Measurements from ENCODE around the gene TIMP2. TPM values are rescaled to one million over a fixed set of nuclear protein-coding genes. Genes with fewer than 3 reads are reported as not detected.

Gene TIMP2
- total and polyA plus RNA-seq, 2 of the 4 experiments (the other 2 are of a cell fraction), result 43.9 to 416 TPM

- H2AK9ac ChIP-seq (replicated peaks; ENCODE audit: low read depth, low read length, poor library complexity), result peak overlapping the region; percentile 95
- peaks cover 48% of the 10 kb centered on the region for H4K20me1 ChIP-seq (ENCODE audit: insufficient read depth, low read length)
- 0 out of 2 replicates have a peak overlapping the region, but pooled peaks have one; percentile 19 for H4K91ac ChIP-seq (ENCODE audit: insufficient read depth, low read depth, low read length)
- peaks cover 28% of the 10 kb centered on the region for H3K4me1 ChIP-seq (ENCODE audit: control insufficient read depth, insufficient read depth, low read length)
- peaks cover 16% of the 10 kb centered on the region for H3K9me1 ChIP-seq (ENCODE audit: insufficient read depth, low read length)
- H3K56ac ChIP-seq (ENCODE audit: extremely low read depth, insufficient read depth, low read length), result peak overlapping the region; percentile 70; the same call in 1 of the 2 replicates
- peak overlapping the region; percentile 91 for H3K4me2 ChIP-seq (ENCODE audit: low read depth, low read length)
- intact Hi-C loops (cut with micrococcal nuclease) (loop anchor here (1.0 to 2.0 kb wide), 4 partner anchors 9 to 60 kb away; no protein-coding TSS in a partner anchor), dilution Hi-C loops (cut with HindIII; ENCODE audit: low sequenced_read_pairs, unreplicated experiment) (no loop called here), in situ Hi-C loops (cut with MboI; ENCODE audit: low sequenced_read_pairs) (no loop called here)
- no peak overlapping the region for H2AFZ ChIP-seq (replicated peaks; ENCODE audit: low read length, poor library complexity)
- ATAC-seq (ENCODE audit: low read depth) (peak; percentile 5; the same call in 1 of the 2 replicates), DNase-seq (no peak)
- H4K5ac ChIP-seq (ENCODE audit: low read depth, low read length), result no peak overlapping the region
- peaks cover 0 to 45% of the 10 kb centered on the region in 2 experiments; a peak in 3 of 4 replicates for H3K79me1 ChIP-seq (ENCODE audit: low read depth in 1 of 2, low read length in 2 of 2)
- no peak overlapping the region; the same call in 1 of the 2 replicates for H3K18ac ChIP-seq (ENCODE audit: low read depth, low read length)
- no peaks in the 10 kb centered on the region for H3K9me3 ChIP-seq (ENCODE audit: control insufficient read depth, insufficient read depth, low read length)
- POLR2A ChIA-PET (ENCODE audit: unreplicated experiment), result interaction anchor here (0.6 to 0.7 kb wide), 2 partner anchors 178 to 1353 kb away, joined by 3 to 15 read pairs; no protein-coding TSS in a partner anchor
- H3K4me3 ChIP-seq (ENCODE audit: insufficient read depth, low read depth, low read length), result peak overlapping the region; percentile 89
- no peaks in the 10 kb centered on the region for H3K27me3 ChIP-seq (ENCODE audit: control insufficient read depth, insufficient read depth, low read length)
- no peak overlapping the region for H2BK20ac ChIP-seq (ENCODE audit: low read depth, low read length)
- H4K8ac ChIP-seq (ENCODE audit: low read depth in 2 of 2, low read length in 2 of 2), result no peak overlapping the region
- H3K4ac ChIP-seq (ENCODE audit: low read depth, low read length), result peak overlapping the region; percentile 63
- no peak overlapping the region for H2BK15ac ChIP-seq (ENCODE audit: low read depth, low read length)
- peak overlapping the region; percentile 40 for H2BK5ac ChIP-seq (ENCODE audit: low read depth, low read length, poor library complexity, severe bottlenecking)
- H2BK120ac ChIP-seq (ENCODE audit: low read depth, low read length), result 0 out of 2 replicates have a peak overlapping the region, but pooled peaks have one; percentile 3
- peak overlapping the region; percentile 86 for H3K9ac ChIP-seq (ENCODE audit: low read depth, low read length)
- H2AK5ac ChIP-seq (ENCODE audit: low read depth, low read length), result peak overlapping the region; percentile 70
- CTCF ChIA-PET, result no interaction called here
- peak overlapping the region; percentile 88; the same call in 1 of the 2 replicates for H3K14ac ChIP-seq (replicated peaks; ENCODE audit: low read depth, low read length)
- H3K36me3 ChIP-seq (ENCODE audit: control insufficient read depth, insufficient read depth, low read length), result peaks cover 4% of the 10 kb centered on the region
- BruUV-seq (replicated peaks), result no TSS peak
- H3K23ac ChIP-seq (ENCODE audit: low read depth, low read length), result peak overlapping the region; percentile 82
- peak overlapping the region; percentile 65 for H3K27ac ChIP-seq (ENCODE audit: insufficient read depth, low read length)
- TF ChIP-seq CEBPB (IDR thresholded peaks at IDR 0.05; ENCODE audit: low read depth, low read length) (no peak), POLR2A (IDR thresholded peaks at IDR 0.05; ENCODE audit: low read depth, low read length) (peak; percentile 5; the same call in 1 of the 2 replicates), USF2 (IDR thresholded peaks at IDR 0.05; ENCODE audit: low read depth, low read length) (no peak), MAZ (IDR thresholded peaks at IDR 0.05; ENCODE audit: borderline replicate concordance, low read depth, low read length) (0 out of 2 replicates have a peak, but pooled peaks have one; percentile 1), BHLHE40 (IDR thresholded peaks at IDR 0.05; ENCODE audit: low read depth, low read length) (no peak), ELK1 (IDR thresholded peaks at IDR 0.05; ENCODE audit: borderline replicate concordance, low read depth, low read length) (no peak), NFE2L2 (IDR thresholded peaks at IDR 0.05; ENCODE audit: low read depth, low read length) (no peak), RAD21 (IDR thresholded peaks at IDR 0.05; ENCODE audit: low read length) (no peak), RCOR1 (IDR thresholded peaks at IDR 0.05; ENCODE audit: insufficient replicate concordance, low read length) (no peak), RFX5 (IDR thresholded peaks at IDR 0.05; ENCODE audit: low read depth, low read length) (no peak), SMC3 (IDR thresholded peaks at IDR 0.05; ENCODE audit: low read depth, low read length) (no peak)
- 0% methylated on average over 2 of the region's 64 CpGs; no CpG with 5 or more reads in 1 of the 2 experiments for WGBS, 2 experiments (ENCODE audit: extremely low coverage in 2 of 2, insufficient read length in 1 of 2)
Measured at GRCh38 chr17:78924481-78925151, 571 bp downstream of the TIMP2 start.
